ENCODE results near the gene ANKRD63. TPM values are rescaled to one million over a fixed set of nuclear protein-coding genes. Genes with fewer than 3 reads are reported as not detected.

Gene ANKRD63
- polyA plus RNA-seq, 4 donors, result 0.26 TPM; not detected in 3

DNA sequence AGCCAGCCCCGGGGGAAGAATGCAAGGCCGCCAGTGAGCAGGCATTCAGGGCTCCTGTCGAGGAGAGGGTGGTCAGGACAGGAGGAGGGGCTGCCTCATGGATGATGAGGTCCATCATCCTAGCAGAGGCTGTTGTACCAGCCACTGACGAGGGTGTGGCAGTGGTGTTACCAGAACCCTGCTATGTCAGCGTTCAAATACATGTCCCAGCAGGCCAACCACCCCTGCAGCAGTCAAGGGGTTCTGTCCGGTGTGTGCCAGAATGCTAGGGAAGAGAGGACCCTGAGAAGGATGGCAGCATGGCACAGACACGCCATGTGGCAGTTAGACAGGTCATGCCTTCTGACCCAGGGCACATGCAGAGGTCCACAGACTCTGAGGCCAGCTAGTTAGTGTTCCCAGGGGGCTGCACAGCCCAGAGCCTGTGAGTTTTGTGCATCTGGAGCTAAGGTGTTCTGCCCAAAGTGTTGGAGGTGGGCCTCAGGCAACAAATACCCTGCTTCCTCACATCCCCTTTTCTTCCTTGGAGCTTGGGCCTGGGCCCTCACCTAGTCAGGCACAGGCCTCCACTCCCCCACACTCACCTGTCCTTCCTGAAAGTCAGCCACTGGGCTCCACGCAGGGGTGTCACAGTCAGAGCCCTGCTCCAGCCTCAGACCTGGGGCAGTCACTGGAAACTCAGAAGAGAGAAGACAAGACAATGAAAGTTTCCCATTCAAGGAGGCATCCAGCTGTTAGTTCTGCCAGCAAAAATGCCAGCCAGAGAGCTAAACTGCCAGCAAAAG, 36.2 kb downstream of the ANKRD63 start:
- DNase-seq (ENCODE audit: low read depth in 4 of 4, low spot score in 3 of 4), result no peak

DNA sequence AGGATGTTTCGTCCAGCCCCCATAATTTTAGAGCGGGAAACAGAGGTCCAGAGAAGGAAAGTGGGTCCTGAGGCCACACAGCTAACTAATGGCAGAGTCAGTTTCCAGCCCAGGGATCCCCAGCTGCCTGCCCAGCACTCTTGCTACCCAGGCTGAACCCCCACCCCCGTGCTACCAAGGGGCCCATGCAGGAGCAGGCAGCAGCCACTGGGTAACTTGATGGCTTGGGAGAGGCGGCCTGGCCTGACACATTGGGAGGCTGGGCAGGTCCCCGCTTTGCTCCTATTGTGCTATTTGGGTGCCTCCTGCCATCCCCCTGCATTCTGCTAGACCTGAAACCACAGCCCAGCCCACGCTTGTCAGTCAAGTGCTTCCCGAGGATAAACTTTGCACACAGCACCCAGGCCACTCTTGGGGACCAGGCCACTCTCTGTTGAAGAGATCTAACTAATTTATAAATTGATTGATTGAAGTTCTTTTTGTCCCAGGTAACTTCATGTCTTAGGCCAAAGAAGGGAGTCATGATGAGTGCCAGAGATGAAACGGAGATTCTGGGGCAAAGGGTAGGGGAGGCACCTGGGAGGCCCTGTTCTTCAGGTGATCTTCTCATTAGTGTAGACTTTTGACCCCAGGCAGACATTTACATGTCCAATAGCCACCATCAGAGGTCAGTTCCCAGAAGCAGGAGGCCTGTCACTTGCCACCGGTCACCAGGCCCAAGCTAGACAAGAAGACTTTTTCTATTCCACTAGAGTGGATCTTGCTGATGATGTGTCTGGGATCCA, 37.0 kb downstream of the ANKRD63 start:
- no peak for DNase-seq (ENCODE audit: low read depth in 4 of 4, low spot score in 3 of 4)

DNA sequence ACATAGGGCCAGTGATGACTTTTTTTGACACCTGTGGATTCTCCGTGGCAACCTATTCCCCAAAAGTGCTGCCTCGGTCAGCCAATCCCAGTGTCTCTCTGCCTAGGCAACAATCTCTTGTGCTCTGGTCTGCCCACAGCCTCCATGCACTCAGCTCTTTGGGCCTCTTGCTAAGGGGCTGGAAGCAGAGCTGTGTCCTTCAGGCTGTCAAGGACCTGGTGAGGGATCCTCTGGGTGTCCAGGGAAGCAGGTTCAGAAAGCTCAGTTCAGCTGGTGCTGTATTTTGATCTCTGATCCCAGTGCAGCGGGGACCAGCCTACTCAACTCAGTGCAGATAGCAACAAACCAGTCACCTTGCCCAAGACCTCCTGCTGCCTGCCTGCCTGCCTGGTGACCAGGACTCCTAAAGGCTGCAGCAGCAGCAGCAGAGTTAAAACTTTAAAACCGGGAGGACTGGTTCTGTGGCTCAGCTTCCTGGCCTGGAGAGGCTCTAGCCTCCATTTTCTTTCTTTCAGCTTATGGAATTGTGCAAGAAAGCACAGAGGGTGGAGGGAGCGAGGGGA, 37.8 kb downstream of the ANKRD63 start:
- no peak for DNase-seq (ENCODE audit: low read depth in 4 of 4, low spot score in 3 of 4)

DNA sequence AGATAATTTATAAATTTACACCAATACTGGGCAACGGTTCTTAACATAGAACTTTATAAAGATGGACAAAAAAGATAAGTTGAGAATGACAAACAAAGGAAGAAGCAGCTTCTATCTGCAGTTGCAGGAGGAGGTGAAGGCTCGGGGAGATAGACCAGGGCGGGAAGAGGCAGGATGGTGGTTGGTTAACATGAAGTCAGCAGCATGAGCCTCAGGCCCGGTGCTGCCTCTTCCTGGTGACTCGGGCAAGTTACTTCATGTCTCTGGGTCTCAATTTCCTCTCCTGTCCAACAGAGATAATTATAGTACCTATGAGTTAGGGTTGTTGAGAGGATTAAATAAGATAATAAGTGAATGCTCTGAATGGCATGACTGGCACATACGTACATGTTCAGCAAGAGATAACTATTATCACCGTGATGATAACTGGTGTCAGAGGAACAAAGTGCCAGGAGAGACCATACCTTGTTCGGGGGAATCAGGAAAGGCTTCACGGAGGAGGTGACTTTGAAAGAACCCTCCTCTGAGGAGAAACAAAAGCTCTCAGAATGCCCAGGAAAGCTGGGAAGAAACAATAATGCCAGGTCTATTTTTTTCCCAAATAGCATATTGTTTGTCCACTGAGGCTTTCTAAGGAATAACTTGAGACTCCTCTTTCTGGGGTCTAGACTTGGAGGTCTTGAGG, 39.6 kb downstream of the ANKRD63 start:
- DNase-seq (ENCODE audit: low read depth in 4 of 4, low spot score in 3 of 4), result no peak

DNA sequence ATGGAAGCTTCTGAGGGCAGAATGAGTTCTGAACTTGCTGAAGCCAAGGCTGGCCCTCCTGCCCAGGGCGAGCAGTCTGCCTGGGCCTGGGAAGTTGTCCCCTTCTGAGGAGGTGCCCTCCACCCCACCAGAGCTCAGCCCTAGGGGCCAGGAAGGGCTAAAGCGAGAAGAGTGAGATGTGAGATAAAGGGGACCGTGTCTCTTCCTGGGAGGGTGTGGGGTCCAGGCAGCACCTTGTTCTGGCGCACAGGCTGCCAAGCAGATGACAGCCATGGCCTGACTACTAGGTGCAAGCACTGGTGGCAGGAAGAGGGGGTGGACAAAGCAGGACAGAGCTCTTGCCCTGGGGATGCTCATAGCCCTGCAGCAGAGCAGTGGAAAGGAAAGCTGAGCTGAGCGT, 40.3 kb downstream of the ANKRD63 start:
- no peak for DNase-seq (ENCODE audit: low read depth in 4 of 4, low spot score in 3 of 4)

DNA sequence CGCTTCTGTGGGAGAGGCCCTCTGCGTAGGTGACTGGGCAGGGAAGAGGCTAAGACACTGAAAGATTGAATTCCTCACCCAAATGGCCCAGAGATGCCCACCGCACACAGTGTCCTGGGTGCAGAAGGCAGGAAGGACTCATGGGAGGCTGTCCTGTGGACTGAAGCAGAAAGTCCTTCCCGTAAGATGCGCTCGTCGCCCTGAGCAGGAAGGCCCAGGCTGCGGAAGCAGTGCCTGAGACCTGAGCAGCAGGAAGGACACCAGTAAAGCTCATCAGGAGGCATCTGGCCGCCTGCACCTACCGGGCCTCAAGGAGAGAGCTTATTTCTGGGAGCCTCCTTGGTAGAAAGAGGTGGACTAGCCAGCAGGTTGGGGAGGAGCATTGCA, 40.7 kb downstream of the ANKRD63 start:
- DNase-seq (ENCODE audit: low read depth in 4 of 4, low spot score in 3 of 4), result no peak

DNA sequence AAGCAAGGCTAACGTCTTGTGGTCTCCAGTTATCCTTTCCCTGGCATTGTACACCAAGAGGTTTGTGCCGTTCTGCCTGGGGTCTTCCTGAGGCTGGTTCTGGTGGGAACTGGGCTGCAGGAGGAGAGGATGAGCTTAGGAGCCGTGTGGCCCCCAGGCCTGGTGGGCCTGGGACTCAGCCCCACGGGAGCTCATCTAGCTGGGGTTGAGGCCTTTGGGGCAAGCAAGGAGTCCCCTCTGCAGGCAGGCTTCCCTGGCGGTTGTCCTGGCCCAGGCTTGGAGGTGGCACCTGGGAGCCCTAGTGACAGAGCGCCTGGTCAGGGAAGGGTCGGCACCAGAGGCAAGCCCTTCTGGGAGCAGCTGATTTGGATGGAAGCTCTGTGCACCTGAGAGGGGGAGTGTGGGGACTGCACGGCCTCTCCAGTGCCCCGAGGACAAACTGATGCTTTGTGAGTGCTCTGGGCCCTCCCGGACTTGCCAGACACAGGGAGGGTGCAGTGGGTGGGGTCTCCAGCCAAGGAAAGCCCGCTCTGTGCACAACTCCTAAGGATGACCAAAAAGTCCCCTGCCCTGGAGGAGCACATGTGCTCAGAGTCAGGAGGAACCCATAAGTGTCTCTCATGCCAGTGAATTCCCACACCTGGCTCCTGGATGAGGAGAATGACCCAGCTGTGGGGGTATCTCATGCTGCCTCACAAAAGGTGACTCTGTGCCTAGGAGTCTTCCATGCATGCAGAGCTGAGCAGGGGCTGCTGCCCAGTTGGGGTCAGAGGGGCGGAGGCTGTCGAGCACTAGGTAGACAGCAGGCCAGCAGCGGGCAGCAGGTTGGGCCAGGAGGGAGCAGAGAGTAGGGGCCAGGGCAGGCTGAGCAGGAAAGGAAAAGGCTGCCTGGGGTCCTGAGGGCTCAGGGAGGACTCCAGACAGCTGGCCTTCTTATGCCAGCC, 41.3 kb downstream of the ANKRD63 start:
- DNase-seq (ENCODE audit: low read depth in 4 of 4, low spot score in 3 of 4), result no peak

DNA sequence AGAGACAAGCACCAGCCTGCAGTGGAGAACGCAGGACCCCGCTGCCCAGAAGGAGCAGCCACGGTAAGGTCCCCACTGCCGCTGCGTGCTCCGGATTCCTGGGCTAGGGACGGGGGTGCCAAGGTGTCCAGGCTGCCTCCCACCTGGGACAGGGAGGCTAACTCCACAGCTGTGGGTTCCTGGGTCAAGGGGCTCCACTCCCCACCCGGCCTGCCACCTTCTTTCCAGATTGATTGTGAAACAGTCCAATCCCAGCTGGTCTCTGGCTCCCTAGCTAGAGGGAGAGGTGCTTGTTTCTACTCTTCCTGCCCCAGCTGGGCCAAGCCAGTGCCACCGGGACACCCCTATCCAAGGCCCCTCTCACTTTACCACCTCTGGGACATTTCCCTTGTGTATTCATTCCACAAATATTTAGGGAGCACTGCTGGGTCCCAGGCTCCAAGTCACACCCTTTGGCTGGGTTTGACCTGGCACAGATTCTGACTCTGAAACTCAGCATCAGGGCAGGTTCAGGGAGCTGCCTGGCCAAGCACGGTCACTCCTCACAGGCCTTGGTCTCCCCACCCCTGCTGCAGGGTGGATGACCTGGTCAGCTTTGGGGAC, 42.1 kb downstream of the ANKRD63 start:
- no peak for DNase-seq (ENCODE audit: low read depth in 4 of 4, low spot score in 3 of 4)

DNA sequence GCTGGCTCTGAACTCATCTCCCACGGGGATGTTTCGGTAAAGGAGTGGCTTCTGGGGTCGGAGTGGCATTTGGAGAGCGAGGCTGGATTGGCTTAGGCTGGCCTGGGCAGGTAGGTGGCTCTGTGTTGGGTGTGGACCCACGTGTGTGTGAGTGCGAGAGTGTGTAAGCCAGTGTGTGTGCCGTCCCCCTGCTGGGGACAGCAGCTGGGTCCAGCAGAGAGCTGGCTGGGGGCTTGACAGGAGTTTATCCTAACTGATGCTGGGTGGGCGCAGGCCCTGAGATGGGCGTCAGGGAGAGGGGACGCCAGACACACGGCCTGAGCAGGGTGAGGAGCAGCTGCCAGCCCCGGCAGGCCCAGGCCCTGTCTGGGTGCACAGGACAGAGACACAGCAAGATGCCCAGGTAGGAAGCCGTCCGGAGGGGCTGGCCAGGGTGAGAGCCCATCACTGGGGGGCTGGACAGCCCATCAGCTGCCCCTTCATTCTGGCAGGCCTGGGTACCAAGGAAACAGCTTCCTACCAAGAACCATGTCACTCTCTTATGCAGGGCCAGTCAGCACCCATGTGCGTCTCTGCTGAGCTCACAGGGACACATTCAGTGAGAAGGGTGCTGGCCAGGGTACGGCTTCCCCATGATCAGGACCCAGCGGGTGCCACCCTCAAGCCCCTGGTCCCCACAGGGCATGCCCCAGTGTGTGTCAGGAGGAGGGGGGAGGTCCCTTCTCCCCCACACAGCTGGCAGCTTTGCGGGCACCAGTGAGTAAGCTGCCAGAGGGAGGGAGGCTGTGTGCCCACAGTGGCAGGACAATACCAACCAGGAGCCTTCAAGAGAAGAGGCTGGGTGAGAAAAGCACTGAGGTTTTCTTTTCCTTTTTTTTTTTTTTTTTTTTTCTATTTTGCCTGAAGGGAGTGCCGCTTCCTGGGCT, 42.9 kb downstream of the ANKRD63 start:
- no peak for DNase-seq (ENCODE audit: low read depth in 4 of 4, low spot score in 3 of 4)

DNA sequence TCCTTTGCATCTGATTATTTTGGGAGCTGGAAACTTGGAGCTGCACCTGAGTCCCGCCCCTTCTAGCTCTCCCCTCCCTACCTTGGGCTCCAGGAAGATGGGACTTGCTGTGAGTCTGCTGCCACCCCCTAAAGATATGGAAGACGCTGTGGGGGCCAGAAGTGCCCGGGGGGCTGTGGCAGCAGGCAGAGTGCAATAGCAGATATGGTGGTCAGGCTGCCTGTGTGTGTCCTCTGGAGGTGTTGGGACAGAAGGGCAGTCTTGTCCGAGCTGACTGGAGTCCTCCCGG, 43.5 kb downstream of the ANKRD63 start:
- DNase-seq (ENCODE audit: low read depth in 4 of 4, low spot score in 3 of 4), result no peak

DNA sequence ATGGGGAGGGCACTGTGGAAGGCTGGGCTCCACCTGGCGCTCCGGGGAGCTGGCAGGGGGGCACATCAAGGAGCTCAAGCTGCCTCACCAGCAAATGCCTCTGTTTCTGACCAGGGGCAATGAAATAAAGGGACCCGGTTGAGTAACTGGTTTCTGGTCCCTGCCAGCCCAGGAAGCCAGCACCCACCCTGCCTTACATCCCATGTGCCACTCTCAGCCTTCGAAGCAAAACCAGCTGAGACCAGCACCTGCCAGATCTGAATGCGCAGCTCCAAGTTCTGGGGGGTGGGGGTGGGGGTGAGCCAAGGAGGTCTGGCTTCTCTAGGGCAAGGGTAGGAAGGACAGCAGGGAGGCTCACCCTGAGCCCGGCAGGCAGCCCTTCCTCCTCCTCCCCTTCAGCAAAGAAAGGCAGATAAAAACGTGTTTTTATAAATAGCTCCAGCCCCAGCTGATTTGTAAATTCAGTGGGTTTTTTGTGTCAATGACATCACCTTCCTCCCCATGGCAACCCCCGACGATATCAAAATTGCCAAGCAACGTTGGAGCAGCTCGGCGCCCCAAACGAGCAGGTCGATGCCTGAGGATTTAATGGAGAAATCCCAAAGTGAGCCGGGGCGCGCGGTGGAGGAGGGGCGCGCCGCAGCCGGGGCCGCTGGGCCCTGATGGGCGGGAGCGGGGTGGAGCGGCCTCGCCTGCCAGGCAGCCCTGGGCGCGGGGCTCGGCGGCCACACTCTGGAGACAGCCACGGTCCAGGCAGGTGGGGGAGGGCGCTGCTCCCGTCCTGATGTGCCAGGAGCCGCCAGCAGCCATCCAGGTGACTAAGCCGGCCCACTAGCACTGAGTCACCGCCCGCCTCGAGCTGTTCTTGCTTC, 44.1 kb downstream of the ANKRD63 start, which contains the start of gene PAK6:
Gene PAK6 (plus strand): TSS at position 532 of the 872 bp plus-strand sequence. CDS start 25,723 bp downstream, outside the sequence.
- peak in 1 of 4 donors; percentile 18 for DNase-seq (ENCODE audit: low read depth in 4 of 4, low spot score in 3 of 4)

DNA sequence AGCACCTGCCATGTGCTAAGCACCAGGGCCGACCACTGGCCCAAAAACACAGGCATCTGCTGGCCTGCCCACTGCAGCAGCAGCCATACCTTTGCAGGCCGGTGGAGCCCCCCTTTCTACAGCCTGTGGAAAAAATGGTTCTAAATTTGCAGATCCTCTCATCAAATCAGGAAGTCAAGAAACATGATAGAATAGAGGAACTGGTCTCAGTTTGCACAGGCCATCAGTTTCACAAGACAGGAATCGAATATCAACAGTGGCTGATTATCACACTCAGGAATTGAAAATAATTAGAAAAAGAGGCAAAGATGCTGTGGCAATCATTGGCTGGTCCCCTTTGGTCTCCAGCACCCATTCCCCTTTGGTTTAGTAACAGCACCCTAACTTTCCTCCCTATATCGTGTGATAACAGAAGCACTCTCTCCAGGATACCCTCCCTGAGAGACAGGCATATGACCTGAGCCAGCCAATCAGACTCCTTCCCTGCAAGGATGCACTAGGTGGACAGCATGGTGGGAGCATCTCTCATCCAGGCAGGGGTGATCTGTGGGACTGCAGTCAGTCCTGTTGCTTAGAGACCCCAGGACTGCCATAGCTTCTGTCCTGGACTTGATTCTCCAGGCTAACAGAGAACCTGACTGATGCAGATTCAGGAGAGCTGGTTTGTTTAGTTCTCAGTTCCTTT, 47.5 kb downstream of the ANKRD63 start:
- DNase-seq (ENCODE audit: low read depth in 4 of 4, low spot score in 3 of 4), result no peak

DNA sequence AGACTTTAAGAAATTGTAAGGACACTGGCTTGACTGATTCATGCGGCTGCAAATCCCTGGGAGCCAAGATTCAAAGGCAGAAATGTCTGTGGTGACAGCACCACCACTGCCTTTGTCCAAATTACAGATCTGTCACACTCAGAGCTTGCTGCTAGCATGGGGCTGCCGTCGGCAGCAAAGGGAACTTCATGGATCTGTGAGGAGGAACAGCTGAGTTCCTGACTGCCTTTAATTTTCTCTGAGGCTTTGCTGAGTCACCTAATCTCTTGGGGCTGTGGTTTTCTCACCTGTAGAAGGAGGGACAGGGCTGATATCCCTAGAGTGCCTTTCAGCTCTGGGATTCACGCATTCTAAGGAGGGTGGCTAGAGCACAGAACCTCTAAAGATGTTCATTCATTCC, 48.1 kb downstream of the ANKRD63 start:
- DNase-seq (ENCODE audit: low read depth in 4 of 4, low spot score in 3 of 4), result no peak

DNA sequence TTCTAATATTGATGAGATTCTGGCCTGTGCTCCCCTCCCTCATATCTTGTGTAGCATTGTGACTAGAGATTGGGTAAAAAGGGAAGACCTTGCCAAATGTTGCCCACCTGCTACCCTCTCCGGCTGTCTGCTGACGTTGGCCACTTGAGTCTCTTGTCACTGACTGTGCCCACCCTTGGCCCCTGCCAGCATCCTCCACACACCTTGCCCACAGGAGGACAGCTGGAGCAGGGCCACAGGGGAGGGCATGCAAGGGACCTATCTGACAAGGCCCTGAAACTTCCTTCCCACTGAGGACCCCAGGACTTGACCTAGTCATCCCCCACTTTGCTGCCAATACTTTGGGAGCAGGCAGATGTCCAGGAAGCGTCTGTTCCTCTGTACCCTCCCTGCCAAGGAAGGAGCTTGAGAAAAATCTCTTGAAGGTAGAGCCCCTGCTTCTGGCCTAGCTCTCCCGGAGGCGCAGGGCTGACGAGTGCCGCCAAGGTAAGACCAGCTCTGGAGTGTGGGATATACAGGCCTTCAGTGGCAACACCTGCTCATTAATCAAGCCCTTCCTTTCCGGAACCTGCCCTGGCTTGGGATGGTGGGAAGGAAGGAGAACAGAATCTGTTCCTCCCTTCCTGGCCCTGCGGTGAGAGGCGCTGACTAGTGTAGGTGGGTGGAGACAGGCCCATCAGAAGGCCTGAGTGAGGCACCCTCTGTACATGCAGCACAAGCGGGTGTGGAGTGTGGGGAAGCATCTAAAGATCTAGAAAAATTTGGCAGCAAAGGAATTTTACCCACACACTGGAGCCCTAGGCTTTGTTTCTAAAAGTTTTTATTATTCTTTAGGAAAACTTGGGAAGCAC, 48.9 kb downstream of the ANKRD63 start:
- no peak for DNase-seq (ENCODE audit: low read depth in 4 of 4, low spot score in 3 of 4)

DNA sequence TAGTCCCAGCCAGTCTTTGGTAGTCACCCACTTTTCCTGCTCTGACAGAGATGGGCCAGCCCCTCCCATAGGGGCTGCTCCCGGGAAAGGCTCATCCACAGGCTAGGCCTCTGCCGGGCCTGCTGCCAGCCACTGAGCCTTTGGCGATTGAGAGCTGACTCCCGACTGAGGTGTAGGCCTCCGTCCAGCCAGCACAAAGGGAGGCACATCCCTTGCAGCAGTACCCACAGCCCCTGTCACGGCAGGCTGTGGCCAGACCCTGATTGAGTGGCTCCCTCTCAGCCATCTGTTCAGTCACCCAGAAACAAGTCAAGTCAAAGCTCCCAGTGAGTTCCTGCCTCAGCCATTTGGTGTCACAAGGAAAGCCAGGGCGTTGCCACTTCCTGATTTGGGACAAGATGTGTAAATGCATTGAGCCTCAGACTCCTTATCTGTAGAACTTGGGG, 50.2 kb downstream of the ANKRD63 start:
- no peak for DNase-seq (ENCODE audit: low read depth in 4 of 4, low spot score in 3 of 4)
